ENCODE results near the gene PTHLH.

The PTHLH gene

GRCh38 chr12:27953348-27953747, 19.2 kb downstream of the PTHLH start:
- Histone ChIP-seq H3K27me3 (ENCODE audit: control insufficient read depth, insufficient read depth, low read length) (no peaks in the 10 kb centered on the region), H3K9me3 (ENCODE audit: control insufficient read depth, low read length) (no peaks in the 10 kb centered on the region)

GRCh38 chr12:27952510-27952909, 20.0 kb downstream of the PTHLH start:
- no peaks in the 10 kb centered on the region for H3K79me2 ChIP-seq
- no peak overlapping the region for H3K4me2 ChIP-seq (ENCODE audit: low read length)
- no peaks in the 10 kb centered on the region for H3K36me3 ChIP-seq (ENCODE audit: control insufficient read depth, insufficient read depth, low read length)
- no peaks in the 10 kb centered on the region for H3K9me3 ChIP-seq (ENCODE audit: control insufficient read depth, low read length)
- H3K27ac ChIP-seq, result no peak overlapping the region
- H2AFZ ChIP-seq, result peak overlapping the region; percentile 30
- H3K27me3 ChIP-seq (ENCODE audit: control insufficient read depth, insufficient read depth, low read length), result no peaks in the 10 kb centered on the region
- H3K9ac ChIP-seq, result no peak overlapping the region
- no peak overlapping the region for H3K4me3 ChIP-seq (ENCODE audit: low read depth, low read length)
- no peaks in the 10 kb centered on the region for H3K4me1 ChIP-seq
- no peak for TF ChIP-seq CTCF (IDR thresholded peaks at IDR 0.05)

More at GRCh38 chr12:27953348-27953747, 19.2 kb downstream of the PTHLH start:
- Histone ChIP-seq H3K4me1 (no peaks in the 10 kb centered on the region), H3K27ac (no peak overlapping the region), H3K36me3 (ENCODE audit: control insufficient read depth, insufficient read depth, low read length) (no peaks in the 10 kb centered on the region), H3K79me2 (no peaks in the 10 kb centered on the region), H3K4me3 (ENCODE audit: low read depth, low read length) (no peak overlapping the region), H2AFZ (no peak overlapping the region), H3K4me2 (ENCODE audit: low read length) (no peak overlapping the region), H3K9ac (no peak overlapping the region)
- TF ChIP-seq CTCF (IDR thresholded peaks at IDR 0.05), result no peak

- no peak overlapping the region for H3K27ac ChIP-seq
- no peak overlapping the region for H3K4me3 ChIP-seq (ENCODE audit: low read depth, low read length)
- no peaks in the 10 kb centered on the region for H3K9me3 ChIP-seq (ENCODE audit: control insufficient read depth, low read length)
- H2AFZ ChIP-seq, result no peak overlapping the region
- no peaks in the 10 kb centered on the region for H3K27me3 ChIP-seq (ENCODE audit: control insufficient read depth, insufficient read depth, low read length)
- no peak overlapping the region for H3K4me2 ChIP-seq (ENCODE audit: low read length)
- H3K9ac ChIP-seq, result no peak overlapping the region
- no peaks in the 10 kb centered on the region for H3K4me1 ChIP-seq
- H3K36me3 ChIP-seq (ENCODE audit: control insufficient read depth, insufficient read depth, low read length), result no peaks in the 10 kb centered on the region
- TF ChIP-seq CTCF (IDR thresholded peaks at IDR 0.05), result no peak
- H3K79me2 ChIP-seq, result no peaks in the 10 kb centered on the region
These were observed 20.6 kb downstream of the PTHLH start for GRCh38 chr12:27951898-27952297.

- H3K4me1 ChIP-seq, result no peaks in the 10 kb centered on the region
- H3K27me3 ChIP-seq (ENCODE audit: control insufficient read depth, insufficient read depth, low read length), result no peaks in the 10 kb centered on the region
- no peak overlapping the region for H2AFZ ChIP-seq
- no peak overlapping the region for H3K4me3 ChIP-seq (ENCODE audit: low read depth, low read length)
- no peaks in the 10 kb centered on the region for H3K36me3 ChIP-seq (ENCODE audit: control insufficient read depth, insufficient read depth, low read length)
- H3K9me3 ChIP-seq (ENCODE audit: control insufficient read depth, low read length), result no peaks in the 10 kb centered on the region
- H3K27ac ChIP-seq, result no peak overlapping the region
- TF ChIP-seq CTCF (IDR thresholded peaks at IDR 0.05), result no peak
- no peaks in the 10 kb centered on the region for H3K79me2 ChIP-seq
- no peak overlapping the region for H3K9ac ChIP-seq
- no peak overlapping the region for H3K4me2 ChIP-seq (ENCODE audit: low read length)
These were observed 26.1 kb downstream of the PTHLH start for GRCh38 chr12:27946421-27946820.

GRCh38 chr12:27940756-27941402, 31.7 kb downstream of the PTHLH start:
- Histone ChIP-seq H3K27ac (no peak overlapping the region), H3K27me3 (ENCODE audit: control insufficient read depth, insufficient read depth, low read length) (no peaks in the 10 kb centered on the region), H3K9me3 (ENCODE audit: control insufficient read depth, low read length) (no peaks in the 10 kb centered on the region), H3K4me2 (ENCODE audit: low read length) (no peak overlapping the region), H2AFZ (no peak overlapping the region), H3K9ac (no peak overlapping the region), H3K79me2 (no peaks in the 10 kb centered on the region), H3K4me1 (no peaks in the 10 kb centered on the region), H3K36me3 (ENCODE audit: control insufficient read depth, insufficient read depth, low read length) (no peaks in the 10 kb centered on the region), H3K4me3 (ENCODE audit: low read depth, low read length) (no peak overlapping the region)
- TF ChIP-seq CTCF (IDR thresholded peaks at IDR 0.05), result peak; percentile 82

All from parathyroid adenoma (tissue), 2 donors.